Measurements from ENCODE around the gene RBM46. TPM values are rescaled to one million over a fixed set of nuclear protein-coding genes. Genes with fewer than 3 reads are reported as not detected.

The RBM46 gene, protein sequence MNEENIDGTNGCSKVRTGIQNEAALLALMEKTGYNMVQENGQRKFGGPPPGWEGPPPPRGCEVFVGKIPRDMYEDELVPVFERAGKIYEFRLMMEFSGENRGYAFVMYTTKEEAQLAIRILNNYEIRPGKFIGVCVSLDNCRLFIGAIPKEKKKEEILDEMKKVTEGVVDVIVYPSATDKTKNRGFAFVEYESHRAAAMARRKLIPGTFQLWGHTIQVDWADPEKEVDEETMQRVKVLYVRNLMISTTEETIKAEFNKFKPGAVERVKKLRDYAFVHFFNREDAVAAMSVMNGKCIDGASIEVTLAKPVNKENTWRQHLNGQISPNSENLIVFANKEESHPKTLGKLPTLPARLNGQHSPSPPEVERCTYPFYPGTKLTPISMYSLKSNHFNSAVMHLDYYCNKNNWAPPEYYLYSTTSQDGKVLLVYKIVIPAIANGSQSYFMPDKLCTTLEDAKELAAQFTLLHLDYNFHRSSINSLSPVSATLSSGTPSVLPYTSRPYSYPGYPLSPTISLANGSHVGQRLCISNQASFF
- not detected for total RNA-seq
- long read RNA-seq = 0 reads

DNA sequence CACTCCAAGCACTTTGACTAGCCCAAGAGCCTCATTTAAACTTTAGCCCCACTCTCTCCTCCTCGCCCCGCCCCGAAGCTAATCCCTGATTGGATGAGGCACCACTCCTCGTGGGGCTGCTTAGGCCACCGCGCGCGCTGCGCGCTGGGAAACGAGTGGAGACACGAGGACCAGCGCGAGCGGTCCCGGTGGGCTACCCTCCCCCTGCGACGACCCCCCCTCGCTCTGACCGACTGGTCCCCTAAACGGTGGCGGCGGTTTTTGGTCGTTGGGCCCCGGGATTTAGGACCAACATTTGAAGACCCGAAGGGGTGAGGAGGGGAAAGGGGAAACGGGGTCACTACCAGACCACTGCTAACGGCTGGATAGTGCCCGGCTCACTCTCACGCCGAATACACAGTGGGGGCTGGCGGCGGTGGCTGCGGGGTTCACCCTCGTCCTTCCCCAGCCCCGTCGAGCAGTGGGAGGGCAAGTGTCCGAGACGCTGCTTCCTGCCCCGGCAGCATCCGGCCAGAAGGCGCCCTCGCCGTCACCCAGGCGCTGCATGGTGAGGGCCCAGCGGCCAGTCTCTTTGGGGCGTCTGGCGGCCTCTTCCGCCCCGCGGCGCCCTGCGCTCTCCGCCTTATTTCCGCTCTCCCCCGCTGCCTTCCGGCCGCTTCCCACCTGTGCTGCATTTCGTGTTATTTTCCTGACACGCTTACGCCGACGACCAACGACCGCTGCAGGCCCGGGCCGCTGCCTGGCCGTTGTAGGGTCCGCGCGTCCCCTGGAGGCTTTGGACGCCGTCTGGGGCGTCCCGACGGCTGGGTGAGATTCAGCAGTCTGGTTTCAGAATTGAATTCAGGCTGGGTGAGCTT lies at the start of gene RBM46:
TSS of gene RBM46 (plus strand) at position 147 of the 857 bp plus-strand sequence. CDS start 15,481 bp downstream, outside the sequence.
- no peak for DNase-seq (ENCODE audit: low spot score)

DNA sequence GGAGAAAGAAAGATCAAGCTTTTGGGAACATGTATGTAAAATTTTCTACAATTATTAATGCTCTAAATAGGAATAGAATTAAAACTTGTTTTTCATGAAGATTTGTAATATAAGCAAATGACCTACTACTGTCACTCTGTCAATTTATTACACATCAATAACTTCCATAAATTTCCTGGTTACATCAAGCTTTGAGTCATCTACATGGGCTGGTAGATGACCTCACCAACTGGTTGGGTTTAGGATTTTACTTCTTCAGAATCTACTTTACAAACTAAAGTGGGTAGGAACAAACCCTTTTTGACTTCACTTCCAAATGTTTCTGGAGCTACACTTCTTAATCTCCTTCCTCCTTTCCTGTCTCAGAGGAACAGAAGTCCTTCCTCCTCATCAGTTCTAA lies 49.3 kb upstream of the RBM46 start:
- no peak for DNase-seq (ENCODE audit: low spot score)

DNA sequence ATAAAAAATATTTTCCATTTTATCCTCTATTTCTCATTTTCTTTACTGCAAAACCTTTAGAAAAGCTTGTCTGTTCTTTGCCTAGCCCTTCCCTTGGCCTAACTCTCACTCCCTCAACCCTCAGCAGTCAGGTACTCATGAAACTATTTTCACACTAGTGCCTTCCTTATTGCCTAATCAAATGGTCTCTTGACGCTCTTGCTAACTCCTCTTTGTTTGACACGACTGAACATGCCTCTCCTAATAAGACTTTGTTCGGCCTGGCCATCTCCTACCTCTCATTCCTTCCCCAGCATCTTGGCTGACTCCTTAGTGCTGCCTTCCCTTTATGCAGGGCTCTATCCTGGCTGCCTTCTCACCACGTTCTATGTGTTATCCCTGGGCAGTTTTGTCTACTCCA lies 48.4 kb upstream of the RBM46 start:
- DNase-seq (ENCODE audit: low spot score) = no peak

DNA sequence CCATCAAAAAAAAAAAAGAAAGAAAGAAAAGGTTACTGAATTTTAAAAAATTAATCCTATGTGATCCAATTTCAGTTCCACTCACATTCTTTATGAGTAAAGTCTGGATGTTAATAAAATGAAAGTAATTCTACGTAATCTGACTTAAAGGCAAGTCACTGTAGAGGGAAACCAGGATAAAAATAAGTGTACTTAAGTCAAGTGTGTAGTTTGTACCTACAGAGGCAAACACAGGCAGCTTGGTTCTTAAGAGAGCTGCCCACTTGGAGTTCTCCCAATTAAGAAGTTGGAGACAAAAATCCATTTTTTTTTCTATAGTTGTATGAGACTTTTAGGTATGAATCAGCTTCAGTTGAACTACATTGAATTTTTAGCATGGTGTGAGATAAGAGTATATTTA lies 44.3 kb upstream of the RBM46 start:
- no peak for DNase-seq (ENCODE audit: low spot score)

DNA sequence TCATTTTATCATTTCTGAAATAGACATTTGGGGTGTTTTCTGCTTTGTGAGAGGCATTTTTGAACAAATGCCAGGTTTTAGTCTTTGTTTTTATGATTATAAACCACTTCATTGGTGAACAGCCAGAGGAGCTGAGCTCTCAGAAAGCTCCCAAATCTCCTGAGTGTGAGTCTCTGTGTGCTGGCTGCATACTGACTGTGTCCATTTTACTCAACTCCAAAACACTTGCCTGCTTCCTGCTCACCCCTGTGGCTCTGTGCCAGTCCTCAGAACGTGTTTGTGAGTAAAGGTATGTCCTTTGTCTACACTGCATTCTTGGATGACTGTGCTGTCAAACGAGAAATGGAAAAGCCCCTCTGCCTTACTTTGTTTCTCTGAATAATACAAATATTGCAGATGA lies 42.6 kb upstream of the RBM46 start:
- DNase-seq (ENCODE audit: low spot score) = no peak

DNA sequence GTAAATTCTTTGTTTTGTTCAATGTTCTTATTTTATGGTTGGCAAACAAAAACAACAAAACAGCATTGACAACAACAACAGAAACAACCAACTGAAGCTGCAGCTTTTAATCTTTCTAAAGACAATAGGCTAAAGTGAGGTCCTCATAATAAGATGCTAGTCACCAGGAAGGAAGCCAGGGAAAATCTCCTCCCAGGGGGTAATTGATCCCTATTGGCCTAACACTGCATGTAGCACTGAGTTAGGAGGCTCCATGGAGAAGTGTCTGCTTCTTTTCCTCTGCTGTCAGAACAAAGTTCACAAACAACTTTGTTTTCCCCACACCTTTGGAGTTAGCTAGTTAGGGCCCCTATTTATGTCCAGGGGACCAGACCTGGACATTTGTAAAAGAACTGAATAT lies 42.0 kb upstream of the RBM46 start:
- DNase-seq (ENCODE audit: low spot score) = no peak

DNA sequence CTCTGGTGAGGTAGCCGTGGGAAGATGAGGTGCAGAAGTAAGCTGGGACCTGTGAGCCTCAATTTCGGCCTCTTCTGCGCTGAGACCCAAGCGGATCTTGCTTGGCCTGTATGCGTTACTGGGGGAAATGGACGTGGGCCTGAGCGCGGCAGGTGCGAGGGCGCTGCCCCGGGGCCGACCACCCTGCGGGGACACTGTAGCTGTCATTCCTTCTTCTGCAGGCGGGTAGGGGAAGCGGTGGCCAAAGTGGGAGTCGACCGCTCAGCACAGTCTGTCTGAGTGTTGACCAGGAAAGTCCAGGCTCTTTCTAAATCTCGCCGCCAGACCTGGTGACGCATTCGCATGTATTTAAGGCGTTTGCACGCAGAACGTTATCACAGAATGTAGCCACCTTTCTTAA lies 40.6 kb upstream of the RBM46 start:
- DNase-seq (ENCODE audit: low spot score) = no peak

DNA sequence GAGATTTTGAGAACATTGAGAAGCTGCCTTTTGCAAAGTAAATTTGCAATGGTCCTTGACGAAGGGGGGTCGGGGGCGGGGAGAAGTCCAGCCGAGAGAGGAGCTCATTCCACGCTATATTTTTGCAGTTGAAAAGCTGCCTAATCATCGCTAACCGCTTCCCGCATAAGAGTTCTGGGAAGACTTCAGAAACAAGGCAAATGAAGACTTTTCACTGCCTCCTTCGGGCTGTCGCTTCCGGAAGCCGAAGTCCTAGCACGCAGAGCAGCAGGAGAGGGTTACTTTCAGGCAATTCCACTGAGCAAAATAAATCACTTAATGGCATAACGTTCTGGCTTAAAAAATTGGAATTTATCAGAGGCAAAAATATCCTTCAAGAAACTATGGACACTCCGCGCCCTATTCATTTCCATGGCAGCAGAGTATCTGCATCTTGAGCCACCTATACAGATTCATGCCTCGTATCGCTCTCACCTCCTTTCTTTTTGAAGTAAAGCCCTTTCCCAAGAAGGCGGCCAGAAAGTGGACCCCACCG lies 39.9 kb upstream of the RBM46 start:
- DNase-seq (ENCODE audit: low spot score) = no peak

DNA sequence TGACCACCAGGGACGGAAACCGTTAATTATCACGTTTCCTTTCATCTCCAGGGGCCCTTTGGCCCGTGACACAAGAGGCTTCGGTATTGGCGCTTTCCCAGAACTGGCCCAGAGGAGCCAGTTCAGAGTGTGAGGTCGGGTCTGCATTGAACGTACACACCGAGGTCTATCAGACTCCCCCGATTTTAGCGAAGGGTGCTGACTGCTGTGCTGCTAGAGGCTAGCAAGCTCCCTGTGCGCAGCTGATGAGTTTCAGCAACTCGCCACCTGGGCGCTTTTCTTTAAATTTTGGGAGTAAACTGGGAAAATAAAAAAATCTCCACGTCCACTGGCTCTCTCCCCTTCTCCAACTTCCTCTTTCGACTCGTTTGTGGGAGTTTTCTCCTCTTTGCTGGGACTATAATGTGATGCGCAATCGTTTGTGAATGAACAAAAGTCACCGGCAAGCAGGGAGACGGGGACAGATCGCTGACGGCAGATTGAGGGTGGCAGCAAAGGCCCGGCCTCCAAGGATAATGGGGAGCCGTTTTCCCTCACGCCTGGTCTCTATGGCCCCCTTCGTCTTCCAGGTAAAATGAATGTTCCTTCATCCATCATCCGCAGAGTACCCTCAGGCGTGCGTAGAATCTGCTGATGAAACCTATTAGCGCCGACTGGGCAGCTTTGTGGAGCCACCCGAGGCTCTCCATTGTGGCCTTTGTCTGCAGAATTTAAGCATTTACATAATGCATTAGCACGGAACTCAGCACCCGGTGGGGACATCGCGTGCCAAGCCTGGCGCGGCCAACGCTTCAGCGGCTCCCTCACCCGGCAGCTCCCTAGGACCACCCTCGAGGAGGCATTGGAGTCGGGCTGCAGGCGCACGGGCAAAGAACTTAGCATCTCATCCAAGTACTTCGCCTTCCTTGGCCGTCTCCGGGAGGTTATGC lies 38.9 kb upstream of the RBM46 start:
- DNase-seq (ENCODE audit: low spot score) = no peak

DNA sequence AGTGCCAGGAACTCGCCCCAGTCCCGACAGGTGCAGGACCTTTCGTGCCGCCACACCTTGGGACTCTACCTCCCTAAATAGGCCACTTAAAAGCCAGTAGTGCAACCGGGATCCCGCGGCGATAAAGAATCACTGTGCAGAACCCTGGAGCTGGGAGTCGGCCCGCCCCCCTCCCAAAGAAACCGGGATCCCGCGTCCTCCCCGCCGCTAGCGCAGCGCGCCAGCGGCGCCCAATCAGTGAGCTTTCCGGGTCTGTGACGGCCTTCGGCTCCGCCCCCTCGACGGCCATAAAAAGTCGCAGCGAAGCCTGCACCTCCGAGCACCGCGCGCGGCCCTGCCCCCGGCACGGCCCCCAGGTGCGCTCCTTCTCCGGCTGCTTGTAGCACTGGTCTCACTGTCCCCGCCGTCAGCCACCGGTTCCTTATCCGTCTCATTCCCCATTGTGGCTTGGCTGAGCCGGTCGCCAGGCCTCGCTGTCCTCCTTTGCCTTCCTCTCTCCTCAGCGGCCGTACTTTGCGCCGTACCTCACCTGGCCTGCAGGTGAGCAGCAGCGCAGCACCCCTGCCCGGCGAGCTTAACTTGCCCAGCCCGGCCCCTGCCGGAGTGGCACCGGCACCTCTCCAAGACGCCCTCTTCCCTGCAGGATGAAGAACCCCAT lies 37.3 kb upstream of the RBM46 start, which contains the start of gene LRAT:
TSS of gene LRAT (plus strand) at position 318 of the 658 bp plus-strand sequence. CDS start at position 645, 327 bp downstream.
- DNase-seq (ENCODE audit: low spot score) = no peak

DNA sequence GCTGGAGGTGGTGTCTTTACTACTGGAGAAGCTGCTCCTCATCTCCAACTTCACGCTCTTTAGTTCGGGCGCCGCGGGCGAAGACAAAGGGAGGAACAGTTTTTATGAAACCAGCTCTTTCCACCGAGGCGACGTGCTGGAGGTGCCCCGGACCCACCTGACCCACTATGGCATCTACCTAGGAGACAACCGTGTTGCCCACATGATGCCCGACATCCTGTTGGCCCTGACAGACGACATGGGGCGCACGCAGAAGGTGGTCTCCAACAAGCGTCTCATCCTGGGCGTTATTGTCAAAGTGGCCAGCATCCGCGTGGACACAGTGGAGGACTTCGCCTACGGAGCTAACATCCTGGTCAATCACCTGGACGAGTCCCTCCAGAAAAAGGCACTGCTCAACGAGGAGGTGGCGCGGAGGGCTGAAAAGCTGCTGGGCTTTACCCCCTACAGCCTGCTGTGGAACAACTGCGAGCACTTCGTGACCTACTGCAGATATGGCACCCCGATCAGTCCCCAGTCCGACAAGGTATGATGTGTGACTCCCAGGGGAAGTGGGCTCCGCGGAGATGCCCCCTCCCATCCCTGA lies 36.6 kb upstream of the RBM46 start:
- no peak for DNase-seq (ENCODE audit: low spot score)

DNA sequence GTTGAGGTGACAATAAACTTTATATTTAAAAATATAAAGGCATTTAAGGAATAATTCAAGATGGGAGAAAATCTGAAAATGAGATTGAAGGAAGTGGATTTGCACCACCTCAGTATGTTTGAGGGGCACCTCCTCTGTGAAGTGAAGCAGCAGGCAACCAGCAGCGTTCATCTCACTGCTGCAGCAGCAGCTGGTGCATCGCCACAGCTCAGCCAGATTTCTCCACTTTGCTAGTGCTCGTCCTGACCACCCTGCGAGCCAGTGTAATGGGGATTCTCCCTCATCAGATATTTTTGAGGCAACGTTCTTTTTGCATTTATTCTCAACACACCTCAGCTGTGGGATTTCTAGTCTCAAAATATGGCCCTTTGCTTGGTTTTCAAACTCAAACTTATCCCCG lies 23.4 kb upstream of the RBM46 start:
- DNase-seq (ENCODE audit: low spot score) = no peak

DNA sequence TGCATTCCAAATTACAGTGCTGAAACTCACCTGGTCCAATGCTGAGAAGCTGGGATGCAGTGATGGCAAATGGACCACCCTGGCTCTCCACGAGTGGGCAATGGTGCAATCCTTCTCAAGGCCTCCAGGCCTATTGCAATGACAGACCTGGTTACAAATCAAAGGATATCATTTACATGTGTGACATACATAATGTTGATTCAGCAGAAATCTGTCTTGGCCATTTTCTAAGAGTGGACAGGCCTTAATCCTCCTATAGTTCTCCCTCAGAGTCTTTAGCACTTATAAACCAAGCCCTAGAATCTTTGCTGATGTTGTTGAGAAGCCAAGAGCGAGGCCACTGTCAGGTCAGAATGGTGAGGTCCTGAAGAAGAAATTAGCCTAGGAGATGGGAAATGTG lies 20.2 kb upstream of the RBM46 start:
- DNase-seq (ENCODE audit: low spot score) = no peak

DNA sequence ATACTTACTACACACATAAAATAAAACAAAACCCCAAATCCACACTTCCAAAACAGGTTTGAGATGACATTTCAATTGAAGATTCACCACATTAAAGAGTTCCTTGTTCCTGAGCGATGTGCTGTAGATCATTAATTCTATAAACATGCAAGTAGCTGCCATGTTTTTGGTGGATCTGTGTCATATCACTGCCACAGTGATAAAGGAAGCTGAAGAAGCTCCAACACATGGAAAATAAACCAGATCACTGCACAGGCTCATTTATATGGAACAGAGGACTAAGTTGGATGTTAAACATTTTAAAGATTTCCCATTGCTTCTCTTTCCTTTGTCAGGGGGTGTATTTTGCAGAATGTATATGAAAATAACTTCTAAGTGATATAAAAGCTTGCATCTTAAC lies 2.8 kb upstream of the RBM46 start:
- no peak for DNase-seq (ENCODE audit: low spot score)

DNA sequence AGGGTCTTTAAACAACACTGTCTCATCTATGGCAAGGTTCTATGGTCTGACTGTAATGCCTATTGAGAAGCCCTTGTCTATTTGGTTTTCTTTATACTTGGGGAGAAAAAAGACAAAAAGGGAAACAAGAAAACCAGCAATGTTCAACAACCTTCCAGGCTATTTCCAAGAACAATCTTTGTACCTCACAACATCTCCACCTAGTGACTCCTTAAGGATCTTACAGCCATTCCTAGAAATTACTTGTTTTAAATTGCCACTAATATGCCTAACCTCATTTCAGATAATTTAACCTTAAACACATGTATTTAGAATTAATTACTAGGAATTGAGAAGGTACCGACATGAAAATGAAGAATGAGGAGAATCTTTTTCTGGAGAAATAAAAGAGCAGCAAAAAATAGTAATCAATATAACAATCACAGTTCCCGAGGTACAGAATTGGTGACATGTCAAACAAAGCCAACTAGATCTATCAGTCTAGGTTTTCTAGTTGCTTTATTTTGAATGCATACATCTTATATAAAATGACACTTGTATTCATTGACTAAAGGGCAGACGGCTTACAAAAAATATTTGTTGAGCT lies 1.6 kb upstream of the RBM46 start:
- no peak for DNase-seq (ENCODE audit: low spot score)

DNA sequence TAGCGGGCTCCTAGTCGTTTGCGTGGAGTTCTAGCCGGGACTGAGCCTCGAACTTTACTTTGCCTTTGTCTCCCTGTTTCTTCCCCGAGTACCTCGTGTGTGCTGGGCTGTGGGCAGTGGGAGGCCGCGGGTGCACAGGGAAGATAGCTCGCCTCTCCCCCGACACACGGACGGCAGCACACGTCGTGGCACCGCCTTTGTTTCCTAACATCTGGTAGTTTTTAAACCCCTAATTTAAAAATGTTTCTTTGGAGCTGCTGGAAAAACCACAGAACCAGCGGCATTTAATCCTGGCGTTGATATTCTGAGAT lies 866 bp downstream of the RBM46 start:
- DNase-seq (ENCODE audit: low spot score) = no peak

DNA sequence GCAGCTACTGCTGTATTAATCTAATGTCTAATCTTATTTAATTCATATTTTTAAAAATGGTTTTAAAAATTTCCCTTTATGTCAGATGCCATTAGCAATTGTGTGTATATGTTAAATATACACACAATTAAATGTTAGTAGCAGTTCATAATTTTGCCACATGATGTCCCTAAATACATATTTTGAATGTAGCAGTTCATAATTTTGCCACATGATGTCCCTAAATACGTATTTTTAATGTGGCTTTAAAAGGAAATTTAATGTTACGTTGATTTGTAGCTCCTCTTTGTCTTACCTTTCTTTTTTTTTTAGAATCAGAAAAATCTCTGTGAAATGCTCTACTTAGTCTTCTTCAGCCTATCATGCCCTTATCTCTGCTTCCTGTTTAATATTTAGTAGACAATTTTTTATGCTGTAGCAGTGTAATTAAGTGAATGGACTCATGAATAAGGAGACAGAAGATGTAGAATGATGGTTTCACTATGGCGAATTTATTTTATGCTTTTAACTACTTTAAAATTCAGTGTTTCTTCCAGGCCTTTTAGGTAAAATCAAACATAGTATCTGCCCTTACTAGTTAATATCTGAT lies 26.1 kb downstream of the RBM46 start:
- DNase-seq (ENCODE audit: low spot score) = no peak

DNA sequence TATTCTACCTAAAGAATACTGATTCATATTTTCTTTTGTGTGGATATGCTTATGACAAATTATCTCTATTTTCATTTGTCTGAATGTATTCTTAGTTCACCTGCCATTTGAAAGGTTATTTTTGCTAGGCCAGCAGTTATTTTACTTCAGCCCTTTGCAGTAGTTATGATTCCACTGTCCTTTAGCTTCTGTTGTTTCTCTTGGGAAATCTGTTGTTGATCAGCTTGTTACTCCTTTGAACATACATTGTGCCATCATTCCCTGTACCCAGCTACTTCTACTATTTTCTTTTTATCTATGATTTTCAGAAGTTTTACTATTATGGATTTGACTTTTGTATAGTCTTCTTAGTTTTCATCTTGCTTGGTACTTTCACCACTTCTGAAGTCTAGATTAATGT lies 37.2 kb downstream of the RBM46 start:
- DNase-seq (ENCODE audit: low spot score) = no peak

DNA sequence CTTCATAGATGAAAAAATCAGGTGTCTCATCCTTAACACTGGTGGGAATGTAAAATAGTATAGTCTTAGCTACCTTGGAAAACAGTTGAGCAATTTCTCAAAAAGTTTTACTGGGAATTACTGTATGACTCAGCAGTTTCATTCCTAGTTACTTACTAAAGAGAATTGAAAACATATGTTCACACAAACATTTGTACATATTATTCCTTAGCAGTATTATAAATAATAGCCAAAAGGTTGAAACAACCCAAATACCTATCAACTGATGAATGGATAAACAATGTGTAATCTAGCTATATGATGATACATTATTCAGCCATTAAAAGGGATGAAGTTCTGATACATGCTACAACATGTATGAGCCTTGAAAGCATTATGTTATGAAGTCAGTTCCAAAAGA lies 41.7 kb downstream of the RBM46 start:
- no peak for DNase-seq (ENCODE audit: low spot score)

Measured in mesenteric fat pad (tissue), 1 donor.